ENCODE measurements around the gene DNAJB1. TPM values are rescaled to one million over a fixed set of nuclear protein-coding genes. Genes with fewer than 3 reads are reported as not detected.
A peak's percentile ranks its signal among the peaks of the same experiment; 100 is the strongest.

Gene DNAJB1
- total RNA-seq, 1 donor from 2014 or later: 61.9 TPM

DNA sequence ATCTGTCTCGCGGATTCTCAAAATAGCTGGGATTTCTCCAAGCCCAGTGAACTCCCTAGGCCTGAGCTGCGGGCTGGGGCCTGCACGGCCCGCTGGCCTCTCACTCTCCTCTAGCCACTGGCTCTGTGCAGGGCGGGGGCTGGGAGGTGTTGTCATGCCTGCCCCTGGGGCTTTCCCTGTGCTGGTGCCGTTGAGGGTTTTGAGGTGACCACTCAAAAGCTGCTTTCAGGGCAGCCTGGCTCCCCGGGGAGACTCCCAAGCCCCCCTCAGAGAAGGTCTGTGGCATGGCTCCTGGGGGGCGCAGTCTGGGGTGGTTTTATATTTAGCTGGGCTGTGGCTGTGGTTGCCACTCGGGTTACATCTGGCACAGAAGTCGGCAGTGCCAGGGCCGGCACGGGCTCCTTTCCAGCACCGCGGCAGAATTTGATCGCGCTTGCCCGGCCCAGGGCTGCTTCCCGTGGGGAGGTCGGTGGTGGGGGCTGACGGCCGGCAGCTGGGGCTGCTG is 43.7 kb upstream of the DNAJB1 start:
- Mint-ChIP-seq H3K27ac (peak overlapping the region; percentile 76), H3K4me1 (peaks cover 16% of the 10 kb centered on the region), H3K36me3 (no peaks in the 10 kb centered on the region), H3K9me3 (no peaks in the 10 kb centered on the region), H3K27me3 (ENCODE audit: insufficient read depth, low read depth) (peaks cover 3% of the 10 kb centered on the region), H3K4me3 (no peak overlapping the region)
- no peak for DNase-seq (ENCODE audit: low spot score)
- TF ChIP-seq EZH2phosphoT487 (IDR thresholded peaks at IDR 0.05): no peak
- TF ChIP-seq, protein P1, sequence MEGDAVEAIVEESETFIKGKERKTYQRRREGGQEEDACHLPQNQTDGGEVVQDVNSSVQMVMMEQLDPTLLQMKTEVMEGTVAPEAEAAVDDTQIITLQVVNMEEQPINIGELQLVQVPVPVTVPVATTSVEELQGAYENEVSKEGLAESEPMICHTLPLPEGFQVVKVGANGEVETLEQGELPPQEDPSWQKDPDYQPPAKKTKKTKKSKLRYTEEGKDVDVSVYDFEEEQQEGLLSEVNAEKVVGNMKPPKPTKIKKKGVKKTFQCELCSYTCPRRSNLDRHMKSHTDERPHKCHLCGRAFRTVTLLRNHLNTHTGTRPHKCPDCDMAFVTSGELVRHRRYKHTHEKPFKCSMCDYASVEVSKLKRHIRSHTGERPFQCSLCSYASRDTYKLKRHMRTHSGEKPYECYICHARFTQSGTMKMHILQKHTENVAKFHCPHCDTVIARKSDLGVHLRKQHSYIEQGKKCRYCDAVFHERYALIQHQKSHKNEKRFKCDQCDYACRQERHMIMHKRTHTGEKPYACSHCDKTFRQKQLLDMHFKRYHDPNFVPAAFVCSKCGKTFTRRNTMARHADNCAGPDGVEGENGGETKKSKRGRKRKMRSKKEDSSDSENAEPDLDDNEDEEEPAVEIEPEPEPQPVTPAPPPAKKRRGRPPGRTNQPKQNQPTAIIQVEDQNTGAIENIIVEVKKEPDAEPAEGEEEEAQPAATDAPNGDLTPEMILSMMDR (IDR thresholded peaks at IDR 0.05): no peak
- TF ChIP-seq EZH2 (IDR thresholded peaks at IDR 0.05): no peak
- H2AFZ ChIP-seq (replicated peaks): no peak overlapping the region
- no peaks in the 10 kb centered on the region for H3K27me3 ChIP-seq
- H3K36me3 ChIP-seq: no peaks in the 10 kb centered on the region
- peaks cover 32% of the 10 kb centered on the region for H3K4me1 ChIP-seq
- H3K27ac ChIP-seq: peak overlapping the region; percentile 78
- H3K9me3 ChIP-seq (ENCODE audit: low read depth): no peaks in the 10 kb centered on the region
- H4K20me1 ChIP-seq (ENCODE audit: low read depth): peaks cover 63% of the 10 kb centered on the region
- H3K9ac ChIP-seq: peak overlapping the region; percentile 45
- H3K79me2 ChIP-seq (ENCODE audit: low read depth): peaks cover 57% of the 10 kb centered on the region
- H3K4me2 ChIP-seq: peak overlapping the region; percentile 2
- H3F3A ChIP-seq (ENCODE audit: low read depth): peaks cover 9% of the 10 kb centered on the region
- no peak overlapping the region for H3K4me3 ChIP-seq

DNA sequence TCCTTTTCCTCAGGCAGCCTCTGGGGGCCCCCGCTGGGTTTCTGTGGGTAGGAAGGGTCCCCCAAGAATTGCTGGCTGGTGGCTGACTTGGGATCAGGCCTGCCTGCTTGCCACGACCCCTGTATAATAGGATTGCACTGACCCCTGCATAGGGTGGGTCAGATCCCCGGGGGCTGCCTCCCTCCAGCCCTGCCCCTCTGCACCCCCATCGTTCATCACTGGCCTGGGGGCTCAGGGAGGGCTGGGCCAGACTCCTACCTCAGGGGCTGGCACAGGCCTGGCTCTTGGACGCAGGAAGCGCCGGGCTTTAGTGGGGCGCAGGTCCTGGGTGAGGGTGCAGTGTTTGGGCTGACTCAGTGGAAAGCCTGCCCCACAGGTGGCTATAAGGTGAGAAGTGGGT is 43.1 kb upstream of the DNAJB1 start:
- Mint-ChIP-seq H3K9me3 (no peaks in the 10 kb centered on the region), H3K36me3 (no peaks in the 10 kb centered on the region), H3K4me1 (peaks cover 20% of the 10 kb centered on the region), H3K27ac (no peak overlapping the region), H3K4me3 (no peak overlapping the region), H3K27me3 (ENCODE audit: insufficient read depth, low read depth) (peaks cover 3% of the 10 kb centered on the region)
- TF ChIP-seq, protein P1 (IDR thresholded peaks at IDR 0.05): no peak
- TF ChIP-seq EZH2 (IDR thresholded peaks at IDR 0.05) (no peak), EZH2phosphoT487 (IDR thresholded peaks at IDR 0.05) (no peak)
- Histone ChIP-seq H3K9ac (peak overlapping the region; percentile 45), H3F3A (ENCODE audit: low read depth) (peaks cover 16% of the 10 kb centered on the region), H3K79me2 (ENCODE audit: low read depth) (peaks cover 59% of the 10 kb centered on the region), H3K4me1 (peaks cover 34% of the 10 kb centered on the region), H3K4me3 (no peak overlapping the region), H3K9me3 (ENCODE audit: low read depth) (no peaks in the 10 kb centered on the region), H3K36me3 (no peaks in the 10 kb centered on the region), H4K20me1 (ENCODE audit: low read depth) (peaks cover 68% of the 10 kb centered on the region), H3K27me3 (no peaks in the 10 kb centered on the region), H3K4me2 (no peak overlapping the region), H2AFZ (replicated peaks) (no peak overlapping the region), H3K27ac (peak overlapping the region; percentile 78)
- DNase-seq (ENCODE audit: low spot score): no peak

DNA sequence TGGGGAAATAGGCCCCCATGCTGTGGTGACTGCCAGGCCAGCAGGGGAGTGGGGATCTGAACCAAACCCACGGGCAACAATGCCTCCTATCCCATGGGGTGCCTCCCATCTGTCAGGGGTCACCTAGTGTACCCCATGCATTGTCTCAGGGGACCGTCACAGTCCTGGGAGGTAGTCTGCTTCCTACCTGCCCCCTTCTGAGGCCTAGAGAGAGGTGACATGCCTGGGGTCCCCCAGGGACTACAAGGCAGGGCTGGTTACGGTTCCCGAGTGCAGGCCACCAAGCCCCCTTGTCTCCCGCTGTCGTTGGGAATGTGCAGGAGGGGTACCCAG is 42.5 kb upstream of the DNAJB1 start:
- Histone ChIP-seq H3K27me3 (no peaks in the 10 kb centered on the region), H3K36me3 (no peaks in the 10 kb centered on the region), H3K4me3 (no peak overlapping the region), H3K4me2 (no peak overlapping the region), H3K4me1 (peaks cover 34% of the 10 kb centered on the region), H3K9me3 (ENCODE audit: low read depth) (no peaks in the 10 kb centered on the region), H3F3A (ENCODE audit: low read depth) (peaks cover 21% of the 10 kb centered on the region), H3K79me2 (ENCODE audit: low read depth) (peaks cover 59% of the 10 kb centered on the region), H4K20me1 (ENCODE audit: low read depth) (peaks cover 73% of the 10 kb centered on the region), H3K9ac (peak overlapping the region; percentile 45), H2AFZ (replicated peaks) (no peak overlapping the region), H3K27ac (no peak overlapping the region)
- Mint-ChIP-seq H3K4me1 (peaks cover 20% of the 10 kb centered on the region), H3K27ac (peak overlapping the region; percentile 79), H3K9me3 (no peaks in the 10 kb centered on the region), H3K27me3 (ENCODE audit: insufficient read depth, low read depth) (peaks cover 3% of the 10 kb centered on the region), H3K36me3 (no peaks in the 10 kb centered on the region), H3K4me3 (no peak overlapping the region)
- TF ChIP-seq EZH2phosphoT487 (IDR thresholded peaks at IDR 0.05) (no peak), EZH2 (IDR thresholded peaks at IDR 0.05) (no peak)
- TF ChIP-seq, protein P1 (IDR thresholded peaks at IDR 0.05): no peak
- no peak for DNase-seq (ENCODE audit: low spot score)

Data from neural progenitor cell (in vitro differentiated cells).